IMR-90 (cell line): ENCODE data around the gene IL1R2. TPM values are rescaled to one million over a fixed set of nuclear protein-coding genes. Genes with fewer than 3 reads are reported as not detected.

Experiments used
- ATAC-seq: fragments of 200-7000 bp; cut with Tn5 transposase; 2 replicates; pipeline ENCODE4 v1.9.1; 2020; ENCODE audit warnings: low read depth, mild to moderate bottlenecking, moderate library complexity
- BruUV-seq: library from RNA; stranded (reverse); fragments of 400-500 nt; replicated peaks from 2 replicates; lab custom pipeline; 2021; lab: Mats Ljungman, UMichigan
- CTCF ChIA-PET: fragments of 300-600 bp; formaldehyde crosslinking; extraction: SDS; loops from one replicate; lab custom pipeline; 2021; ENCODE audit warnings: antibody characterized with exemption; lab: Yijun Ruan, JAX
- POLR2A ChIA-PET: fragments of 300-600 bp; sonication (Branson Sonifier 250); formaldehyde crosslinking; loops from one replicate; lab custom pipeline; 2022; ENCODE audit warnings: antibody characterized with exemption; ENCODE audit not compliant: unreplicated experiment; lab: Charles Lee
- DNase-seq: peaks from one replicate; pipeline ENCODE4 v3.0.0; 2013
- H2AFZ ChIP-seq: replicated peaks from 2 replicates; pipeline ENCODE3; 2013; ENCODE audit warnings: low read length, mild to moderate bottlenecking; ENCODE audit not compliant: poor library complexity
- H2AK5ac ChIP-seq: 2 replicates; pipeline ENCODE4 v1.6.1; 2013; ENCODE audit warnings: low read depth, low read length, inconsistent platforms
- H2AK9ac ChIP-seq: replicated peaks from 2 replicates; pipeline ENCODE3; 2013; ENCODE audit warnings: mild to moderate bottlenecking, low read depth, low read length, moderate library complexity; ENCODE audit not compliant: poor library complexity
- H2BK120ac ChIP-seq: 2 replicates; pipeline ENCODE4 v1.6.1; 2013; ENCODE audit warnings: low read depth, low read length, inconsistent platforms
- H2BK15ac ChIP-seq: 3 replicates; pipeline ENCODE4 v1.6.1; 2013; ENCODE audit warnings: low read depth, low read length, inconsistent platforms
- H2BK20ac ChIP-seq: 2 replicates; pipeline ENCODE4 v1.6.1; 2013; ENCODE audit warnings: low read depth, mild to moderate bottlenecking, inconsistent platforms, low read length, moderate library complexity
- H2BK5ac ChIP-seq: 2 replicates; pipeline ENCODE4 v1.6.1; 2013; ENCODE audit warnings: mild to moderate bottlenecking, low read depth, low read length, inconsistent platforms; ENCODE audit not compliant: poor library complexity, severe bottlenecking
- H3K14ac ChIP-seq: replicated peaks from 2 replicates; pipeline ENCODE4 v1.6.1; 2013; ENCODE audit warnings: low read depth, low read length, inconsistent platforms
- H3K18ac ChIP-seq: 2 replicates; pipeline ENCODE4 v1.6.1; 2013; ENCODE audit warnings: low read depth, low read length, control low read depth
- H3K23ac ChIP-seq: 2 replicates; pipeline ENCODE4 v1.6.1; 2013; ENCODE audit warnings: low read depth, low read length, inconsistent platforms
- H3K27ac ChIP-seq: 2 replicates; pipeline ENCODE4 v1.5.1; 2013; ENCODE audit warnings: mild to moderate bottlenecking, control low read depth, low read length; ENCODE audit not compliant: insufficient read depth
- H3K27me3 ChIP-seq: 2 replicates; pipeline ENCODE4 v1.6.1; 2013; ENCODE audit warnings: low read length; ENCODE audit not compliant: control insufficient read depth, insufficient read depth
- H3K36me3 ChIP-seq: 2 replicates; pipeline ENCODE4 v1.6.1; 2013; ENCODE audit warnings: low read length, mixed read lengths; ENCODE audit not compliant: control insufficient read depth, insufficient read depth
- H3K4ac ChIP-seq: 2 replicates; pipeline ENCODE4 v1.6.1; 2013; ENCODE audit warnings: low read depth, low read length, inconsistent platforms
- H3K4me1 ChIP-seq: 2 replicates; pipeline ENCODE4 v1.6.1; 2013; ENCODE audit warnings: low read length, mixed read lengths; ENCODE audit not compliant: control insufficient read depth, insufficient read depth
- H3K4me2 ChIP-seq: 2 replicates; pipeline ENCODE4 v1.6.1; 2013; ENCODE audit warnings: low read depth, mild to moderate bottlenecking, control low read depth, low read length, moderate library complexity
- H3K4me3 ChIP-seq: 2 replicates; pipeline ENCODE4 v1.5.1; 2013; ENCODE audit warnings: low read depth, mild to moderate bottlenecking, control low read depth, low read length, moderate library complexity; ENCODE audit not compliant: insufficient read depth
- H3K56ac ChIP-seq: 2 replicates; pipeline ENCODE4 v1.6.1; 2013; ENCODE audit warnings: low read length, inconsistent platforms; ENCODE audit not compliant: insufficient read depth; ENCODE audit errors: extremely low read depth
- H3K79me1 ChIP-seq, 2 experiments: 2 replicates each; pipeline ENCODE4 v1.6.1; 2013; ENCODE audit warnings: low read length in 2 of 2, inconsistent platforms in 1 of 2, low read depth in 1 of 2
- H3K9ac ChIP-seq: 2 replicates; pipeline ENCODE4 v1.6.1; 2013; ENCODE audit warnings: low read depth, low read length, control low read depth
- H3K9me1 ChIP-seq: 2 replicates; pipeline ENCODE4 v1.6.1; 2013; ENCODE audit warnings: low read length, inconsistent platforms; ENCODE audit not compliant: insufficient read depth
- H3K9me3 ChIP-seq: 2 replicates; pipeline ENCODE4 v1.6.1; 2013; ENCODE audit warnings: low read length; ENCODE audit not compliant: control insufficient read depth, insufficient read depth
- H4K20me1 ChIP-seq: 2 replicates; pipeline ENCODE4 v1.6.1; 2013; ENCODE audit warnings: low read length, inconsistent platforms; ENCODE audit not compliant: insufficient read depth
- H4K5ac ChIP-seq: 2 replicates; pipeline ENCODE4 v1.6.1; 2013; ENCODE audit warnings: mild to moderate bottlenecking, low read depth, low read length, control low read depth
- H4K8ac ChIP-seq, 2 experiments: 2 replicates each; pipeline ENCODE4 v1.6.1; 2013; ENCODE audit warnings: low read depth in 2 of 2, low read length in 2 of 2, control low read depth in 1 of 2, inconsistent platforms in 1 of 2
- H4K91ac ChIP-seq: 2 replicates; pipeline ENCODE4 v1.6.1; 2013; ENCODE audit warnings: low read depth, low read length, inconsistent platforms; ENCODE audit not compliant: insufficient read depth
- CHD1 ChIP-seq: IDR thresholded peaks from 2 replicates; pipeline ENCODE4 v1.6.1; 2012; ENCODE audit warnings: low read depth, low read length, improper control_type of control experiment
- FOS ChIP-seq: fragments of 150-350 bp; IDR thresholded peaks from 2 replicates; pipeline ENCODE4 v1.6.1; 2016; ENCODE audit warnings: low read depth, low read length
- MAFK ChIP-seq: IDR thresholded peaks from 2 replicates; pipeline ENCODE4 v1.6.1; 2012; ENCODE audit warnings: low read depth, low read length, improper control_type of control experiment
- MAZ ChIP-seq: IDR thresholded peaks from 2 replicates; pipeline ENCODE4 v1.6.1; 2012; ENCODE audit warnings: low read depth, mild to moderate bottlenecking, low read length, improper control_type of control experiment, moderate library complexity, borderline replicate concordance
- MXI1 ChIP-seq: IDR thresholded peaks from 2 replicates; pipeline ENCODE4 v1.6.1; 2012; ENCODE audit warnings: low read depth, mild to moderate bottlenecking, low read length, moderate library complexity, borderline replicate concordance
- NFE2L2 ChIP-seq: fragments of 150-350 bp; IDR thresholded peaks from 2 replicates; pipeline ENCODE4 v1.6.1; 2016; ENCODE audit warnings: low read depth, mild to moderate bottlenecking, low read length
- POLR2A ChIP-seq: IDR thresholded peaks from 2 replicates; pipeline ENCODE4 v1.6.1; 2012; ENCODE audit warnings: mild to moderate bottlenecking, low read depth, low read length
- RCOR1 ChIP-seq: IDR thresholded peaks from 2 replicates; pipeline ENCODE4 v1.6.1; 2012; ENCODE audit warnings: mild to moderate bottlenecking, low read length, improper control_type of control experiment; ENCODE audit not compliant: insufficient replicate concordance
- RFX5 ChIP-seq: IDR thresholded peaks from 2 replicates; pipeline ENCODE4 v1.8.0; 2012; ENCODE audit warnings: low read depth, mild to moderate bottlenecking, low read length, moderate library complexity
- SMC3 ChIP-seq: fragments of 150-350 bp; IDR thresholded peaks from 2 replicates; pipeline ENCODE4 v1.6.1; 2016; ENCODE audit warnings: low read depth, mild to moderate bottlenecking, antibody characterized with exemption, low read length, moderate library complexity
- WGBS, 2 experiments: methylation state at CpG; one replicate each; pipeline versions ENCODE4 v1.1.5 to v1.1.7; 2013; ENCODE audit warnings: missing lambda C conversion rate in 2 of 2; ENCODE audit not compliant: insufficient read length in 1 of 2; ENCODE audit errors: extremely low coverage in 2 of 2; 5-methylcytosine and 5-hydroxymethylcytosine counted together
- dilution Hi-C: fragments of 300-500 bp; cut with HindIII; formaldehyde crosslinking; loops from one replicate; pipeline ENCODE4 v1.14.3; 2018; ENCODE audit warnings: low sequenced_read_pairs; ENCODE audit not compliant: unreplicated experiment
- in situ Hi-C: fragments of 300-500 bp; cut with MboI; formaldehyde crosslinking; loops from 3 replicates; pipeline ENCODE4 v1.14.3; 2019; ENCODE audit warnings: low sequenced_read_pairs, inconsistent platforms, mixed read lengths
- intact Hi-C: fragments of 100-400 bp; cut with micrococcal nuclease; formaldehyde crosslinking; loops from 2 replicates; pipeline ENCODE4 v1.10.0; 2022
- polyA plus RNA-seq, 3 experiments: library from polyadenylated mRNA; depleted of rRNA; stranded (reverse); fragments of >200 nt; gene quantifications; 2 replicates each; pipeline ENCODE4 v1.2.3, GENCODE V29; 2012; ENCODE audit warnings: low replicate concordance in 1 of 3
- total RNA-seq: library from RNA; depleted of rRNA; stranded (reverse); fragments of >200 nt; gene quantifications from 2 replicates; pipeline ENCODE4 v1.2.3, GENCODE V29; 2012
- TF ChIP-seq, protein P1 (sequence below): conservative IDR thresholded peaks from 2 replicates; pipeline ENCODE4 v1.5.1; 2012; ENCODE audit warnings: mild to moderate bottlenecking, low read depth, low read length, improper control_type of control experiment
- TF ChIP-seq, protein P2 (sequence below): fragments of 150-350 bp; IDR thresholded peaks from 2 replicates; pipeline ENCODE4 v1.6.1; 2017; ENCODE audit warnings: mild to moderate bottlenecking, antibody characterized with exemption, low read length, low read depth

Gene IL1R2
- total and polyA plus RNA-seq, 2 of the 4 experiments (the other 2 are of a cell fraction) = not detected

DNA sequence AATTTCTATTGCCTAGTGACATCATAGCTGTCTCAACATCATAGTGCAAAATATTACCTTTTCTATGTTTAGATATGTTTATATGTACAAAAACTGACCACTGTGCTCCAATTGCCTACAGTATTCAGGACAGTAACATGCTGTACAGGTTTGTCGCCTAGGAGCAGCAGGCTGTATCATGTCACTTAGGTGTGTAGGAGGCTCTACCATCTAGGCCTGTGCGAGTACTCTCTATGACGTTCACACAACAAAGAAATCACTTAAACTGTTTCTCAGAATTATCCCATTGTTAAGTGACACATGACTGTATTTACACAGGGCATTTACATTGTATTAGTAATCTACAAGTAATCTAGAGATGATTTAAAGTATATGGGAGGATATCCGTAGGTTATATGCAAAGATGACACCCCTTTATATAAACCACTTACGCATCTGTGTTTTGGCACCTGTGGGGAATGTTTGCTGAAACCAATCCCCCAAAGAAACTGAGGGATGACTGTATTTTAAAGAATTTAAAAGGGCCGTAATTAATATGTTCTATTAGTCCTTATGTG lies 24.7 kb downstream of the IL1R2 start:
- H3K27ac ChIP-seq = no peak overlapping the region
- intact Hi-C loops = no loop called here

More for the DNA sequence above, 24.7 kb downstream of the IL1R2 start:
- TF ChIP-seq CHD1 (no peak), MXI1 (no peak), NFE2L2 (no peak), POLR2A (no peak), MAZ (no peak), FOS (no peak), RCOR1 (no peak), SMC3 (no peak), MAFK (no peak), RFX5 (no peak)
- TF ChIP-seq, protein P1, sequence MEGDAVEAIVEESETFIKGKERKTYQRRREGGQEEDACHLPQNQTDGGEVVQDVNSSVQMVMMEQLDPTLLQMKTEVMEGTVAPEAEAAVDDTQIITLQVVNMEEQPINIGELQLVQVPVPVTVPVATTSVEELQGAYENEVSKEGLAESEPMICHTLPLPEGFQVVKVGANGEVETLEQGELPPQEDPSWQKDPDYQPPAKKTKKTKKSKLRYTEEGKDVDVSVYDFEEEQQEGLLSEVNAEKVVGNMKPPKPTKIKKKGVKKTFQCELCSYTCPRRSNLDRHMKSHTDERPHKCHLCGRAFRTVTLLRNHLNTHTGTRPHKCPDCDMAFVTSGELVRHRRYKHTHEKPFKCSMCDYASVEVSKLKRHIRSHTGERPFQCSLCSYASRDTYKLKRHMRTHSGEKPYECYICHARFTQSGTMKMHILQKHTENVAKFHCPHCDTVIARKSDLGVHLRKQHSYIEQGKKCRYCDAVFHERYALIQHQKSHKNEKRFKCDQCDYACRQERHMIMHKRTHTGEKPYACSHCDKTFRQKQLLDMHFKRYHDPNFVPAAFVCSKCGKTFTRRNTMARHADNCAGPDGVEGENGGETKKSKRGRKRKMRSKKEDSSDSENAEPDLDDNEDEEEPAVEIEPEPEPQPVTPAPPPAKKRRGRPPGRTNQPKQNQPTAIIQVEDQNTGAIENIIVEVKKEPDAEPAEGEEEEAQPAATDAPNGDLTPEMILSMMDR = no peak
- TF ChIP-seq, protein P2, sequence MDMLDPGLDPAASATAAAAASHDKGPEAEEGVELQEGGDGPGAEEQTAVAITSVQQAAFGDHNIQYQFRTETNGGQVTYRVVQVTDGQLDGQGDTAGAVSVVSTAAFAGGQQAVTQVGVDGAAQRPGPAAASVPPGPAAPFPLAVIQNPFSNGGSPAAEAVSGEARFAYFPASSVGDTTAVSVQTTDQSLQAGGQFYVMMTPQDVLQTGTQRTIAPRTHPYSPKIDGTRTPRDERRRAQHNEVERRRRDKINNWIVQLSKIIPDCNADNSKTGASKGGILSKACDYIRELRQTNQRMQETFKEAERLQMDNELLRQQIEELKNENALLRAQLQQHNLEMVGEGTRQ = no peak
- Histone ChIP-seq H4K5ac (no peak overlapping the region), H4K91ac (no peak overlapping the region), H3K27me3 (no peaks in the 10 kb centered on the region), H3K36me3 (no peaks in the 10 kb centered on the region), H3K18ac (no peak overlapping the region), H3K56ac (no peak overlapping the region), H3K9me1 (0 out of 2 replicates have a peak, but pooled peaks cover 3% of the 10 kb centered on the region), H3K4ac (no peak overlapping the region), H3K23ac (no peak overlapping the region), H4K8ac (no peak overlapping the region), H2BK5ac (no peak overlapping the region), H2AK9ac (no peak overlapping the region), H2BK20ac (no peak overlapping the region), H3K4me1 (peaks cover 3% of the 10 kb centered on the region; the same call in 1 of the 2 replicates), H3K4me3 (no peak overlapping the region), H4K20me1 (no peaks in the 10 kb centered on the region), H2BK120ac (no peak overlapping the region), H3K9me3 (no peaks in the 10 kb centered on the region; the same call in 1 of the 2 replicates), H2AK5ac (no peak overlapping the region), H3K9ac (no peak overlapping the region), H2AFZ (no peak overlapping the region), H3K4me2 (no peak overlapping the region), H3K14ac (no peak overlapping the region), H2BK15ac (no peak overlapping the region), H3K79me1 (no peaks in the 10 kb centered on the region)
- no CpG with 5 or more reads among the region's 6 CpGs for WGBS, 2 experiments
- DNase-seq (no peak), ATAC-seq (no peak)
- CTCF ChIA-PET = interaction anchor here (1.8 kb wide), 1 partner anchor 224 kb away, joined by 8 read pairs; no protein-coding TSS in a partner anchor
- in situ Hi-C loops (loop anchor here (5.0 kb wide), 1 partner anchor 426 kb away; no protein-coding TSS in a partner anchor), dilution Hi-C loops (loop anchor here (25.0 kb wide), 1 partner anchor 146 kb away; no protein-coding TSS in a partner anchor)
- POLR2A ChIA-PET = no interaction called here
- no TSS peak for BruUV-seq
